ENCODE data around the gene ZNF608.

The ZNF608 gene

GRCh38 chr5:124696898-124697297 lies 49.5 kb downstream of the ZNF608 start:
- CTCF ChIA-PET: no interaction called here
- POLR2A ChIA-PET: no interaction called here
- TF ChIP-seq CTCF (IDR thresholded peaks at IDR 0.05; ENCODE audit: insufficient read depth, low read length, missing control alignments): no peak
- no peak overlapping the region for H3K4me3 ChIP-seq (ENCODE audit: low read depth, low read length)
- DNase-seq (ENCODE audit: low read depth, low spot score): no peak

Measured in AG04449 (cell line).